ENCODE measurements around the gene CA5B.

DNA sequence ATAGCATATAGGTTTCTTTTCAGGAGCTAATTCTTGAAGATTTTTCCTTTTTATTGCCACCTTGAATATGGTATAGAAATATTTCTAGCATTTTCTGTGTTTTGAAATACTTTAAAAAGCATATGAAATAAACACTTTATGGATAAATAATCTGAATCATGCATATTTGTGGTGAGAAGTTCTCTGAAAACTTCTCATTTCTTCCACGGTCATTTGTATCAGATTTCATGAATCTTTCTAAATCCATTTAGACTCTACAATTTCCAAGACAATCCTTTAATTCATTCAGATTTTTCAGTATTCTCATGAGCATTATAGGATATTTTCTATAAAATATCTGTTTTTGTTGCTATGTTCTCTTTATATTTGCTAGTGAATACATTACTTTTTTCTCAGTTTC is 16.2 kb upstream of the CA5B start:
- no peak for TF ChIP-seq POLR2AphosphoS5 (IDR thresholded peaks at IDR 0.05)
- TF ChIP-seq, protein P1, sequence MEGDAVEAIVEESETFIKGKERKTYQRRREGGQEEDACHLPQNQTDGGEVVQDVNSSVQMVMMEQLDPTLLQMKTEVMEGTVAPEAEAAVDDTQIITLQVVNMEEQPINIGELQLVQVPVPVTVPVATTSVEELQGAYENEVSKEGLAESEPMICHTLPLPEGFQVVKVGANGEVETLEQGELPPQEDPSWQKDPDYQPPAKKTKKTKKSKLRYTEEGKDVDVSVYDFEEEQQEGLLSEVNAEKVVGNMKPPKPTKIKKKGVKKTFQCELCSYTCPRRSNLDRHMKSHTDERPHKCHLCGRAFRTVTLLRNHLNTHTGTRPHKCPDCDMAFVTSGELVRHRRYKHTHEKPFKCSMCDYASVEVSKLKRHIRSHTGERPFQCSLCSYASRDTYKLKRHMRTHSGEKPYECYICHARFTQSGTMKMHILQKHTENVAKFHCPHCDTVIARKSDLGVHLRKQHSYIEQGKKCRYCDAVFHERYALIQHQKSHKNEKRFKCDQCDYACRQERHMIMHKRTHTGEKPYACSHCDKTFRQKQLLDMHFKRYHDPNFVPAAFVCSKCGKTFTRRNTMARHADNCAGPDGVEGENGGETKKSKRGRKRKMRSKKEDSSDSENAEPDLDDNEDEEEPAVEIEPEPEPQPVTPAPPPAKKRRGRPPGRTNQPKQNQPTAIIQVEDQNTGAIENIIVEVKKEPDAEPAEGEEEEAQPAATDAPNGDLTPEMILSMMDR (IDR thresholded peaks at IDR 0.05) = no peak
